ENCODE measurements around the gene XPC. TPM values are rescaled to one million over a fixed set of nuclear protein-coding genes. Genes with fewer than 3 reads are reported as not detected.

The XPC gene
- total and polyA plus RNA-seq, 7 donors = 5.3 to 19.5 (median 15.1) TPM

- H3K4me3 ChIP-seq = no peak overlapping the region
- no peak overlapping the region for H3K27ac ChIP-seq
- ATAC-seq (peak in 3 of 4 donors; percentile 90 to 92 (median 90)), DNase-seq (no peak)
- H3K9me3 ChIP-seq = peaks cover 4% of the 10 kb centered on the region
- intact Hi-C loops (cut with DNase I) = no loop called here
- WGBS, 3 donors = 72 to 89% (median 79%) methylated on average over 9 of the region's 9 CpGs
- H3K36me3 ChIP-seq (ENCODE audit: insufficient read depth in 1 of 2, low read depth in 1 of 2) = peaks cover 14 to 100% of the 10 kb centered on the region in 2 donors
- no peaks in the 10 kb centered on the region for H3K27me3 ChIP-seq (ENCODE audit: insufficient read depth in 3 of 3, low read length in 2 of 3)
- no peaks in the 10 kb centered on the region for H3K4me1 ChIP-seq
- no peak for TF ChIP-seq CTCF (IDR thresholded peaks at IDR 0.05)
Observed at GRCh38 chr3:14166877-14167603, 11.4 kb downstream of the XPC start.

GRCh38 chr3:14162178-14162577 lies 16.2 kb downstream of the XPC start:
- no peak for TF ChIP-seq CTCF (IDR thresholded peaks at IDR 0.05)
- ATAC-seq = no peak

GRCh38 chr3:14161282-14161681 lies 17.1 kb downstream of the XPC start:
- Histone ChIP-seq H3K4me3 (no peak overlapping the region), H3K9me3 (peaks cover 15% of the 10 kb centered on the region), H3K4me1 (peaks cover 11% of the 10 kb centered on the region), H3K27me3 (ENCODE audit: insufficient read depth in 3 of 3, low read length in 2 of 3) (no peaks in the 10 kb centered on the region), H3K36me3 (ENCODE audit: insufficient read depth in 1 of 2, low read depth in 1 of 2) (peaks cover 17 to 99% of the 10 kb centered on the region in 2 donors), H3K27ac (no peak overlapping the region)
- intact Hi-C loops (cut with DNase I) = no loop called here
- WGBS, 3 donors = 96% methylated on average over 2 of the region's 2 CpGs
- no peak for DNase-seq
- no peak for ATAC-seq
- TF ChIP-seq CTCF (IDR thresholded peaks at IDR 0.05) = no peak

More at GRCh38 chr3:14162178-14162577, 16.2 kb downstream of the XPC start:
- Histone ChIP-seq H3K9me3 (peaks cover 15% of the 10 kb centered on the region), H3K4me3 (no peak overlapping the region), H3K27ac (no peak overlapping the region), H3K4me1 (peaks cover 2% of the 10 kb centered on the region), H3K27me3 (ENCODE audit: insufficient read depth in 3 of 3, low read length in 2 of 3) (no peaks in the 10 kb centered on the region), H3K36me3 (ENCODE audit: insufficient read depth in 1 of 2, low read depth in 1 of 2) (peaks cover 17 to 99% of the 10 kb centered on the region in 2 donors)
- intact Hi-C loops (cut with DNase I) = no loop called here
- DNase-seq = no peak
- WGBS, 3 donors = 98 to 100% (median 98%) methylated on average over 2 of the region's 2 CpGs

DNA sequence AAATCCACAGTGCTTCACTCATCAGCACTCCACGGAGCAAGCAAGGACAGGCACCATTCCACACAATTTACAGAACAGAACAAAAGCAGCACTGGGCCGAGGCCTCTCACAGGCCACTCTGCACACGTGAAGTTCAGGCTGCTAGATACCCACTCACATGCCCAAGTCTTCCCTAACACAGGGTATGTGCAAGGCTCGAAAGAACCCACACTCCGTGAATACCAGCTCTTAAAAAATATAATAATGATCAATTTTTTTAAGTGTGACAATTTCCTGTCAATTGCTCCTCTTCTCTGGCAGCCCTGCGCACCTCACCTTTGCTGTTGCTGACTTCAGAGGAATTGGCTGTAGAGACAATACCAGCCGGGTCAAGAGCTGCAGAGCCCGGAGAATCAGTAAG lies 19.0 kb downstream of the XPC start:
- H3K4me1 ChIP-seq = peaks cover 13% of the 10 kb centered on the region
- peaks cover 14 to 98% of the 10 kb centered on the region in 2 donors for H3K36me3 ChIP-seq (ENCODE audit: insufficient read depth in 1 of 2, low read depth in 1 of 2)
- WGBS, 3 donors = 97 to 98% (median 98%) methylated on average over 8 of the region's 8 CpGs
- peaks cover 15% of the 10 kb centered on the region for H3K9me3 ChIP-seq
- no peaks in the 10 kb centered on the region for H3K27me3 ChIP-seq (ENCODE audit: insufficient read depth in 3 of 3, low read length in 2 of 3)
- DNase-seq = no peak
- no peak overlapping the region for H3K4me3 ChIP-seq
- no peak for ATAC-seq
- H3K27ac ChIP-seq = no peak overlapping the region
- no peak for TF ChIP-seq CTCF (IDR thresholded peaks at IDR 0.05)
- intact Hi-C loops (cut with DNase I) = no loop called here

- no peak overlapping the region for H3K4me3 ChIP-seq
- intact Hi-C loops (cut with DNase I) = no loop called here
- no peak for DNase-seq
- H3K27me3 ChIP-seq (ENCODE audit: insufficient read depth in 3 of 3, low read length in 2 of 3) = no peaks in the 10 kb centered on the region
- peaks cover 13% of the 10 kb centered on the region for H3K4me1 ChIP-seq
- H3K36me3 ChIP-seq (ENCODE audit: insufficient read depth in 1 of 2, low read depth in 1 of 2) = peaks cover 9 to 98% of the 10 kb centered on the region in 2 donors
- no peak for TF ChIP-seq CTCF (IDR thresholded peaks at IDR 0.05)
- H3K27ac ChIP-seq = no peak overlapping the region
- H3K9me3 ChIP-seq = peaks cover 15% of the 10 kb centered on the region
- ATAC-seq = no peak
- WGBS, 3 donors = 92 to 98% (median 93%) methylated on average over 14 of the region's 14 CpGs
Observed at GRCh38 chr3:14158370-14158769, 20.0 kb downstream of the XPC start.

Data from psoas muscle (tissue), 8 donors.